T-helper 17 cell (primary cell): ENCODE results near the gene TRAF3. TPM values are rescaled to one million over a fixed set of nuclear protein-coding genes. Genes with fewer than 3 reads are reported as not detected.

Experiments used
- ATAC-seq: fragments of 150-1000 bp; cut with Tn5 transposase; 2 replicates; pipeline ENCODE4 v1.10.0; 2021; ENCODE audit warnings: mild to moderate bottlenecking, moderate library complexity
- DNase-seq, 3 donors: peaks; one replicate each; pipeline versions ENCODE4 v3.0.0 to v3.0.0-alpha.2; 2020 to 2021
- H3K9me3 ChIP-seq: one replicate; pipeline ENCODE4 v1.7.0; 2013; ENCODE audit warnings: low read length, mild to moderate bottlenecking; ENCODE audit not compliant: control insufficient read depth, poor library complexity, severe bottlenecking
- H3K27ac Mint-ChIP-seq: one replicate; pipeline ENCODE4 v1.8.0; 2022; ENCODE audit warnings: mild to moderate bottlenecking, moderate library complexity, mixed read lengths
- H3K27me3 Mint-ChIP-seq: one replicate; pipeline ENCODE4 v1.8.0; 2022; ENCODE audit warnings: mixed read lengths
- H3K36me3 Mint-ChIP-seq: one replicate; pipeline ENCODE4 v1.8.0; 2022; ENCODE audit warnings: low read depth, mixed read lengths
- H3K4me1 Mint-ChIP-seq: one replicate; pipeline ENCODE4 v1.8.0; 2022; ENCODE audit warnings: mild to moderate bottlenecking, mixed read lengths
- H3K4me3 Mint-ChIP-seq: one replicate; pipeline ENCODE4 v1.8.0; 2022; ENCODE audit warnings: mild to moderate bottlenecking, moderate library complexity, mixed read lengths
- total RNA-seq, 4 donors: library from RNA in 2 of 4; stranded (reverse) in 2 of 4; gene quantifications; one replicate each; pipeline ENCODE4 v1.2.3 and lab custom pipeline; 2022 to 2026

The TRAF3 gene
- total RNA-seq, 2 donors from 2014 or later: 47.8 to 54.4 TPM

DNA sequence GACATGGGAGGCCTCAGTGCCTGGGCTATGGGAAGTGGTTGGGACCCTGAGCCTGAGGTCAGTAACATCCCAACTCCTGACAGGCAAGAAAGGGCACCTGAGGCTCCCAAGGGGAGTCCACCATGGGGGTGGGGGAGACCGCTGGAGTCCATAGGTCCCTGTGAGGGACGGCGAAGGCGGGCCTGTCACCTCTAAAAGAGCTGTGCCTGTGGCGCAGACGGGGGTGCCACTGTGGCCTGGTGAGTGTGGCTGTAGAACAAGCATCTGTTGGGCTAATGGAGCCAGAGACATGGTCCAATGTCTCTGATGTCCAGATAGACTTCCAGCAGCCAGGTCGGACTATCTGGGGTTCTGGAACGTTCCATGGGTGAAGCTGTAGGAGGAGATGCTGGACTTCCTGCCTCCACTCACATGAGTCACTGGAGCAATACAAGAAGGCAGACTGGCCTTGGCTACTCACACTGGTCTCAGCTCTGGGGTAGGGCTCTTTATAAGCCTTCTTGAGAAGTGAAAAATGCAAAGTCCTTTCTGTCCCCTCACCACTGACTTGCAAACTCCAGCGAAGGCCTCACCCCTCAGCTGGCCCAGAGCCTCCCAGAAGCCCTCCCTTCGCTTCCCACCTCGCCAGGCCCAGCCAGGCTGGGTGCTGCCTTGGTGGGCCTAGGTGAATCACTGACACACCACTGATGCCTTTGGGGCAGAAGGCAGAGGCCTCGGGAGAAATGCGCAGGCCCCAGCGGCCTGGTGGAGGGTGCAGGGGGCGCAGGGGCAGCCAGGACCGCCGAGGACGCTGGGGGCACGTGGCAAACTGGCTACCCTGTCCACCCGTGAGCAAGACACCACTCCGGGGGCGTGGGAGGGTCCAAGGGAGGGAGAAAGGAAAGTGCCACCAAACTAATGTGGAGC, 1.1 kb upstream of the TRAF3 start:
- DNase-seq (no peak), ATAC-seq (no peak)
- peaks cover 1% of the 10 kb centered on the region for H3K27me3 Mint-ChIP-seq
- peak overlapping the region; percentile 93 for H3K27ac Mint-ChIP-seq
- peak overlapping the region; percentile 89 for H3K4me3 Mint-ChIP-seq
- peaks cover 4% of the 10 kb centered on the region for H3K36me3 Mint-ChIP-seq
- H3K4me1 Mint-ChIP-seq: peaks cover 33% of the 10 kb centered on the region
- H3K9me3 ChIP-seq: no peaks in the 10 kb centered on the region

DNA sequence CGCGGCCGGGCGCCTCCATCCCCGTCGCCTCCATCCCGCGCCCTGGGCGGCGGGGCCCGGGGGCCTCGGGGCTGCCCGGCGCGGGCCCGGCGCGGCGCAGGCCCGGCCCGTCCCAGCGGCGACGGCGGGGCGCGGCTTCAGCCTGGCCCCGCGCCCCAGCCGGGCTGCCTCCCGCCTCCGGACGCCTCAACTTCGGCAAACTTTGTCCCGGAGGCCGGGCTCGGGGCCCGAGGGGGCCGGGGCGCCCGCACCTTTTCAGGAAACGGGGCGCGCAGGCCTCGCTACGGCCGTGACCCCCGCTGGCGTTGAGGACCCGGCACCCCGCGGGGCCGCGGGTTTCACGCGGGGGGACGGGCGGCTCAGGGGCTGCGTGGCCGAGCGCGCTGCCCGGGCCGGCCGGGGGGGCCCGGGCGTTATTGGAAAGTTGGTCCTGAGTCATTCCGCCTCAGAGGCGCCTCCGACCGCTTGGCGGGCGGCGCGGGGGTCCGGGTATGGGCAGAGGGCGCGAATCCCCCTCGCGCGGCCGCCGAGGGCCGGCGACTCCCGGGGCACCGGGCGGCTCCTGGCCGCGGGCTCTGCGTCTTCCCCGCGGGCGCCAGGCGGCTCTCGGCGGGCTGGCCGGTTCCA, 575 bp downstream of the TRAF3 start:
- ATAC-seq (peak; percentile 18), DNase-seq (peak in 1 of 3 donors; percentile 18)
- no peaks in the 10 kb centered on the region for H3K9me3 ChIP-seq
- peaks cover 4% of the 10 kb centered on the region for H3K36me3 Mint-ChIP-seq
- no peaks in the 10 kb centered on the region for H3K27me3 Mint-ChIP-seq
- peak overlapping the region; percentile 93 for H3K27ac Mint-ChIP-seq
- H3K4me3 Mint-ChIP-seq: peak overlapping the region; percentile 96
- H3K4me1 Mint-ChIP-seq: peaks cover 42% of the 10 kb centered on the region

DNA sequence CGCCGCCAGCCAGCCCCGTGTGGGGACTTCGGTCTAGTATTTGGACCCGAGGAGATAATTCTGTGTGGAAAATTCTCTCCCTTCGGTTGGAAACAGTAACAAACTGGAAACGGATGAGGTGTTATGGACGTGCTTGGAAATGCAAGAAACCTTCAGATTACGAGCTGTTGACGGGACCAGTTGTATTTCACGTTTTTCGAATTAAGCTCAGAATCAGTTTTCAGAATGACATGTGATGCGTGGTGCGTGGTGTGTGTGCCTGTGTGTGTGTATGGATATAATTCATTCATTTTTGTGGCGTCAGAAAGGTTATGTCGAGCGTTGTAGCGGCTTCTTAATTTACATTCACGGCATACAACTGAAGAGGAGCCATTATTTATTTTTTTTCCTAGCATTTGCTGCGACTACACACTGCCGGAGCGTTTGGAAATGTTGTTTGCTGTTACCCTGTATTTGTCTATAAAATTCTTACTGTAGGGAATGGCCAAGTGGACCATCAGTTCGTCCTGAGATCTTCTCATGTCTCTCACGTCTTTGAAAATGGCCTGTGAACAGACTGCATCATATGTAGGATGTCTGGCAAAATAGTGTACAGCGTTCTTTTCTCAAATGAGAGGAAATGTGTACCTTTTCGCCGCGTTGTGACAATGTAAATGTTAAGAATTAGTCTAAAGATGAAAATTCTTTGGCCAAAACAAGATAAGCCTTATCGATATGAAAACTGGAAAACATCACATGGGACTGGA, 1.3 kb downstream of the TRAF3 start:
- peaks cover 46% of the 10 kb centered on the region for H3K4me1 Mint-ChIP-seq

DNA sequence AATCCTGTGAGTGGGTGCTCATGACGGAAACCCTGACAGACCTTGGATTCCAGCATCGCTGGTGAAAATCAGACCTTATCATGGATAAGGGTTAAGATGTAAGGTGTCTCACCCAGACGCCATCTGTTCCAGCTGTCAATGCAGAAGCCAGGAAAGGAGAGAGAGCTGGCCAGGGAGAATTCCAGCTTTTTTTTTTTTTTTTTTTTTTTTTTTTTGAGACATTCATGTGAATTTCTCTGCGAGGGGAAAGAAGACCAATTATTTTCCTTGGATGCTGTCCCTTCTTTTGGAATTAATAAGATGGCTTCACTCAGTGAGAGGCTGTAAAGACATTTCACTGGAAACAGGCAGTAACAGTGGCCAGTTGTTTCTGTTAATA, 1.8 kb downstream of the TRAF3 start:
- DNase-seq: no peak
- peaks cover 4% of the 10 kb centered on the region for H3K36me3 Mint-ChIP-seq
- H3K4me1 Mint-ChIP-seq: peaks cover 51% of the 10 kb centered on the region
- peak overlapping the region; percentile 96 for H3K4me3 Mint-ChIP-seq
- no peak for ATAC-seq
- H3K27me3 Mint-ChIP-seq: no peaks in the 10 kb centered on the region
- peak overlapping the region; percentile 93 for H3K27ac Mint-ChIP-seq
- H3K9me3 ChIP-seq: no peaks in the 10 kb centered on the region

More for the DNA sequence above, 1.3 kb downstream of the TRAF3 start:
- H3K9me3 ChIP-seq: no peaks in the 10 kb centered on the region
- H3K27me3 Mint-ChIP-seq: no peaks in the 10 kb centered on the region
- DNase-seq (no peak), ATAC-seq (no peak)
- H3K36me3 Mint-ChIP-seq: peaks cover 4% of the 10 kb centered on the region
- H3K4me3 Mint-ChIP-seq: peak overlapping the region; percentile 96
- H3K27ac Mint-ChIP-seq: peak overlapping the region; percentile 93

DNA sequence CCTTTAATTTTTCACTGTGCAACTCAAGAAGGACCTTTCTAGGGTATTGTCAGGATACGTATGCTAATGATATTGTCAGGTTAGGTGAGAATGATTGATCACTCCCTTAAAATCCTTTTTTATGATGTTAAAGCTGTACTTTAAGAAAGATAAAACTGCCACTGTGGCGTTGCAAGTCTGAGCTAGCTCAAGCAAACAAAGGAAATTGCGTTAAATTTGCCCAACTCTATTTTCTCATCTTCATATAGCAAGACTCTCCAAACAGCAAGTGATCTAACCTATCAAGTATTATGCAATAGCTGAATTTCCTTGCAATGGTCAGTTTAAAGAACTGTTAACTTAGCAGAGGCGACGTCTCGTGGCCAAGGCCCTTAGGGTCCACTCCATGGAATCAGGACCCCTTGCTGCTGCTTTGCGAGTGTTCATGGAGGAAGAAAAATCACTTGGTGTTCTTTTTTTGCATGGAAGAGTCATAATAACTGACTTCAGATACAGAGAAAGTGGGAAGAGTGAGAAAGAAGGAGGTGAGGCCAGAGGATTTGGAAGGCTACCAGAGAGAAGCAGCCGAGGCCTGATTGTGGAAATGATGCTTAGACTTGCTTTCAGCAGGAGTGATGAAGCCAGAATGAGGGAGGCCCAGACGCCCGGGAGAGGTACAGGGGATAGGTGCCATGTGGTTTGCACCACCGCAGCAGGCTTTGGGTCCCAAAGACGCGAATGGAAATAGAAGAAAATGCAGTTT, 2.5 kb downstream of the TRAF3 start:
- Mint-ChIP-seq H3K36me3 (peaks cover 4% of the 10 kb centered on the region), H3K4me3 (peak overlapping the region; percentile 96), H3K27me3 (no peaks in the 10 kb centered on the region), H3K27ac (peak overlapping the region; percentile 93), H3K4me1 (peaks cover 49% of the 10 kb centered on the region)
- DNase-seq (no peak), ATAC-seq (no peak)
- H3K9me3 ChIP-seq: no peaks in the 10 kb centered on the region

DNA sequence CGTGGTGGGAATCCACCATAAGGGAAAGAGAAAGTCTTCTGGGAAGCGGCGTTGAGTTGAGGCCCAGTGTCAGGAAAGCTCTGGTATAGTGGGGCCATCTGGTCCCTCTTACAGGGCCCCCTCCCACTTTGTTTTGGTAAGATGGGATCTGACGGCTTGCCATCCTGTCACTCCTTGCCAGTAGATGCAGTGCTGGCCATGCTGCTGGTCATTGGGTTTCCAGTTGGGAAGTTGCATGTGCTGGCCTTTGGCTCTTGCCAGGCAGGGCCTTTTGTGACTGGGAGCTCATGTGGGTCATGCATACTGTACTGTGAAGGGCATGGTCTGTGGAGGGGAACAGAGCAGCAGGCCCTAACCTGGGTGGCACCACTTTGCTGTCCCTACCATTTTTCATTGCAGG, 3.8 kb downstream of the TRAF3 start:
- Mint-ChIP-seq H3K4me3 (peak overlapping the region; percentile 55), H3K4me1 (peaks cover 60% of the 10 kb centered on the region), H3K36me3 (peaks cover 4% of the 10 kb centered on the region), H3K27ac (peak overlapping the region; percentile 93), H3K27me3 (no peaks in the 10 kb centered on the region)
- ATAC-seq (no peak), DNase-seq (no peak)
- H3K9me3 ChIP-seq: no peaks in the 10 kb centered on the region

GRCh38 chr14:102782974-102783373, 5.7 kb downstream of the TRAF3 start:
- H3K9me3 ChIP-seq: no peaks in the 10 kb centered on the region
- Mint-ChIP-seq H3K4me1 (peaks cover 68% of the 10 kb centered on the region), H3K4me3 (peak overlapping the region; percentile 9), H3K27ac (no peak overlapping the region), H3K36me3 (peaks cover 4% of the 10 kb centered on the region), H3K27me3 (no peaks in the 10 kb centered on the region)
- ATAC-seq (no peak), DNase-seq (no peak)

DNA sequence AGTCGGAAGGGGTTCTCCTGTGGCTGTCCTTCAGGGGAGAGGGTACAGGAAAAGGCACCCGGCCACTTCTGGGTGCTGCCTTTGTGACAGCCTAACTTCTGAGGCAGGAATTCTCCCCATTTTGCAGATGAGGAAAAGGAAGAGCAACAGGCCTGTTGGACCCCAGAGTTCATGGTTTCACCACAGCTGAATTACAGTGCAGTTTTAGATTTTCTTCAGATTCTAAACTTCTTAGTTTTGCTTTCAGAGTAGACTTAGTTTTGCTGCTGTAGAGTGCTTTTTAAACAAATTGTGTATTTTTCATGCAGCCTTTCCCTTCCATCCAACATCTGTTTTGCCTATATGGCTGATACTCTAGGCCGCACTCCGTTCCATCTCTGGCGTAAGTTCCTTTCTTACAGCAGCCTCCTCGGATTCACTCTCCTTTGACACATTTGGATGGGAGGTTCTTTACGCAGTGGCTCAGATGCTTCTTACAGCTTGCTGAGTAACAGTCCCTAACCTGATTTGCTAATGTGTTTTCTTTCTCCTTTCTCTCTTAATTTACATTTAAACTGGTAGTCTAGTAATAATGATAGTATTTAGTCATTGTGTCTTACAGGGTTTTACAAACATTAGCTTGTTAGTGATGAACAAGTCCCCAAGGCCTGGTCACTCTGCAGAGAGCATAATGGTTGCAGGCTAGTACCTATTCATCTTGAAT, 7.8 kb downstream of the TRAF3 start:
- H3K4me3 Mint-ChIP-seq: peak overlapping the region; percentile 84
- peak overlapping the region; percentile 91 for H3K27ac Mint-ChIP-seq
- no peak for DNase-seq
- peak; percentile 26 for ATAC-seq
- H3K36me3 Mint-ChIP-seq: peaks cover under 1% of the 10 kb centered on the region
- H3K27me3 Mint-ChIP-seq: no peaks in the 10 kb centered on the region
- H3K4me1 Mint-ChIP-seq: peaks cover 65% of the 10 kb centered on the region
- no peaks in the 10 kb centered on the region for H3K9me3 ChIP-seq

DNA sequence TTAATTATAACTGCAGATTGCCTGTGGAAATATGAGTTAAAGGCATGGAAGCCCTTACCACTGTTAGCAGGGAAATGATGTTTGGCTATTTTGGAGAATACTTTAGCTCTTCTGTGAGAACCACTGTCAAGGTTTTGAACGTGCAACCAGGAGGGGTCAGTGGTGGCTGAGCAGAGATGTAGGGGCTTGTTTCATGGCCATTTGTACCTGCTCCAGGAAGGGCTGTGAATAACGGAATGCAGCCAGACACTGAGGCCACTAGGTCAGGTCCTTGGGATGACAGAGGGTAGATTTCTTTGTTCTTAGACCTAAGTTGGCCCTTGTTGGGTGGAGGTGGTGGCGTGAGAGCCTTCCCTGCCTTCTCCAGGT, 8.3 kb downstream of the TRAF3 start:
- no peak for ATAC-seq
- H3K27me3 Mint-ChIP-seq: no peaks in the 10 kb centered on the region
- H3K4me3 Mint-ChIP-seq: peak overlapping the region; percentile 84
- DNase-seq: no peak
- peak overlapping the region; percentile 91 for H3K27ac Mint-ChIP-seq
- H3K4me1 Mint-ChIP-seq: peaks cover 65% of the 10 kb centered on the region
- H3K9me3 ChIP-seq: no peaks in the 10 kb centered on the region
- no peaks in the 10 kb centered on the region for H3K36me3 Mint-ChIP-seq

DNA sequence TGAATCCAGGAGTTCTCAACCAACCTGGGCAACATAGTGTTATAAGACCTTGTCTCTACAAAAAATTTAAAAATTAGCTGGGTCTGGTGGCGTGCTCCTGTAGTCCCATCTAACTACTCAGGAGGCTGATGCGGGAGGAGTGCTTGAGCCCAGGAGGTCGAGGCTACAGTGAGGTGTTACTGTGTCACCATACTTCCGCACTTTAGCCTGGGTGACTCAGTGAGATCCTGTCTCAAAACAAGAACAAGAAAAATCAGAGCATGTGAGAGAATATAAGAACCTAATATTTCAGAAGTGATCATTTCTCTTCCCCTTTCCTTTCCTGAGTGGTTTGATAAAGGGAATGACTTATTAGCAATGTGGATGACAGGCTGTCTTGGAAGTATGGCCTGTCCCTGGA, 9.5 kb downstream of the TRAF3 start:
- H3K36me3 Mint-ChIP-seq: no peaks in the 10 kb centered on the region
- H3K9me3 ChIP-seq: no peaks in the 10 kb centered on the region
- DNase-seq: no peak
- peak overlapping the region; percentile 63 for H3K4me3 Mint-ChIP-seq
- peak overlapping the region; percentile 43 for H3K27ac Mint-ChIP-seq
- ATAC-seq: peak; percentile 36
- no peaks in the 10 kb centered on the region for H3K27me3 Mint-ChIP-seq
- peaks cover 68% of the 10 kb centered on the region for H3K4me1 Mint-ChIP-seq

DNA sequence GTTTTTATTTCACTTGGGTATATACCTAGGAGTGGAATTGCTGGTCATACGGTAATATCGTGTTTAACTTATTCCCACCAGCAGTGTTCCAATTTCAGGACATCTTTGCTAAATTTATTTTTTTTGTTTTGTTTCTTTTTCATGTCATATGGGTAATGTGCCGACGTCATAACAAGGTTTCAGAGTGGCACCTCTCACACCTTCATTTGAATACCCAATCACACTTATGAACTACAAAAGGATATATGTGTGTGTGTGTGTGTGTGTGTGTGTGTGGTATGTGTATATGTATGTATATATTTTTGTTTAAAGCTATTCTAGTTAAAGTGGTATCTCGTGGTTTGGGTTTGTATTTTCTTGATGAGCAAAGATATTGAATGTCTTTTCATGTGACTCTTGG, 12.1 kb downstream of the TRAF3 start:
- Mint-ChIP-seq H3K27ac (peak overlapping the region; percentile 71), H3K4me1 (peaks cover 61% of the 10 kb centered on the region), H3K27me3 (no peaks in the 10 kb centered on the region), H3K36me3 (no peaks in the 10 kb centered on the region), H3K4me3 (no peak overlapping the region)
- H3K9me3 ChIP-seq: no peaks in the 10 kb centered on the region
- ATAC-seq: peak; percentile 42
- DNase-seq: no peak

GRCh38 chr14:102793531-102794328, 16.5 kb downstream of the TRAF3 start:
- H3K27me3 Mint-ChIP-seq: no peaks in the 10 kb centered on the region
- peaks cover 55% of the 10 kb centered on the region for H3K4me1 Mint-ChIP-seq
- peak overlapping the region; percentile 2 for H3K4me3 Mint-ChIP-seq
- ATAC-seq: no peak
- no peaks in the 10 kb centered on the region for H3K9me3 ChIP-seq
- no peaks in the 10 kb centered on the region for H3K36me3 Mint-ChIP-seq
- no peak for DNase-seq
- H3K27ac Mint-ChIP-seq: peak overlapping the region; percentile 75
